Lung (tissue), 12 donors: ENCODE measurements around the gene ARSK. TPM values are rescaled to one million over a fixed set of nuclear protein-coding genes. Genes with fewer than 3 reads are reported as not detected.

Experiments
- ATAC-seq: fragments of 200-7000 bp; cut with Tn5 transposase; one replicate; pipeline ENCODE4 v1.9.1; 2020; ENCODE audit warnings: moderate number of reproducible peaks; ENCODE audit not compliant: insufficient read depth, low FRiP score
- DNase-seq, 3 donors: peaks; one replicate each; pipeline ENCODE4 v3.0.0-alpha.2; 2013 to 2017
- H3K27ac ChIP-seq, 2 donors: one replicate each; pipeline ENCODE4 v1.5.1; 2013; ENCODE audit warnings: mild to moderate bottlenecking in 2 of 2, moderate library complexity in 2 of 2, control low read depth in 1 of 2, inconsistent platforms in 1 of 2, low read depth in 1 of 2, low read length in 1 of 2
- H3K27me3 ChIP-seq, 3 donors: one replicate each; pipeline ENCODE4 v1.5.1; 2013; ENCODE audit warnings: low read length in 2 of 3; ENCODE audit not compliant: control insufficient read depth in 3 of 3, insufficient read depth in 3 of 3
- H3K36me3 ChIP-seq, 4 donors: one replicate each; pipeline ENCODE4 v1.5.1; 2013; ENCODE audit warnings: low read length in 4 of 4, mild to moderate bottlenecking in 1 of 4, moderate library complexity in 1 of 4; ENCODE audit not compliant: control insufficient read depth in 4 of 4, insufficient read depth in 4 of 4
- H3K4me1 ChIP-seq, 5 donors: one replicate each; pipeline ENCODE4 v1.5.1; 2013; ENCODE audit warnings: low read length in 5 of 5, mild to moderate bottlenecking in 2 of 5, moderate library complexity in 1 of 5; ENCODE audit not compliant: control insufficient read depth in 5 of 5, insufficient read depth in 5 of 5
- H3K4me3 ChIP-seq: one replicate; pipeline ENCODE4 v1.5.1; 2013; ENCODE audit warnings: mild to moderate bottlenecking, control low read depth, moderate library complexity
- H3K9ac ChIP-seq, 2 donors: one replicate each; pipeline ENCODE4 v1.5.1; 2013; ENCODE audit warnings: low read length in 2 of 2, control low read depth in 1 of 2; ENCODE audit not compliant: insufficient read depth in 1 of 2
- H3K9me3 ChIP-seq, 4 donors: one replicate each; pipeline ENCODE4 v1.5.1; 2013; ENCODE audit warnings: low read length in 3 of 4, mild to moderate bottlenecking in 1 of 4, moderate library complexity in 1 of 4; ENCODE audit not compliant: control insufficient read depth in 4 of 4, insufficient read depth in 3 of 4
- CTCF ChIP-seq: IDR thresholded peaks from 2 replicates; pipeline ENCODE4 v1.5.1; 2012; ENCODE audit warnings: mild to moderate bottlenecking; ENCODE audit errors: control extremely low read depth, extremely low read depth
- WGBS, 2 donors: extraction: QIAGEN DNeasy Blood & Tissue Kit; methylation state at CpG; one replicate each; pipeline ENCODE4 v1.1.7; 2013; 5-methylcytosine and 5-hydroxymethylcytosine counted together
- polyA plus RNA-seq, 2 donors: library from polyadenylated mRNA; stranded (reverse); fragments of 200-250 nt; gene quantifications; one replicate each; pipeline ENCODE4 v1.2.1, GENCODE V29; 2013
- total RNA-seq, 2 donors: library from RNA; depleted of rRNA in 1 of 2; stranded (reverse); fragments of >200 nt in 1 of 2; gene quantifications; one replicate each; pipeline ENCODE4 v1.2.1, GENCODE V29; 2014 to 2021
- donor health status: control.
- donor health status: control.
- donor health status: Bipolar disorder and iron deficiency.
- donor health status: healthy.
- donor health status: DM: yes; HTN: yes; CAD: no.

The ARSK gene
- total and polyA plus RNA-seq, 4 donors, result 2.6 to 10.5 (median 4.3) TPM

- H3K9me3 ChIP-seq, result no peaks in the 10 kb centered on the region
- no peak for ATAC-seq
- H3K27me3 ChIP-seq, result no peaks in the 10 kb centered on the region
- DNase-seq, result no peak
- H3K9ac ChIP-seq, result no peak overlapping the region
- no peak for TF ChIP-seq CTCF
- H3K4me1 ChIP-seq, result no peaks in the 10 kb centered on the region
- H3K27ac ChIP-seq, result no peak overlapping the region
- 86 to 93% methylated on average over 5 of the region's 5 CpGs for WGBS, 2 donors
- no peak overlapping the region for H3K4me3 ChIP-seq
- peaks cover 0 to 5% (median 0%) of the 10 kb centered on the region in 4 donors for H3K36me3 ChIP-seq
Measured at GRCh38 chr5:95591490-95591901, 36.6 kb downstream of the ARSK start.

GRCh38 chr5:95595289-95595931, 40.5 kb downstream of the ARSK start:
- no peak overlapping the region for H3K27ac ChIP-seq
- no peaks in the 10 kb centered on the region for H3K27me3 ChIP-seq
- no peak overlapping the region for H3K4me3 ChIP-seq
- H3K9me3 ChIP-seq, result no peaks in the 10 kb centered on the region
- DNase-seq (peak in 1 of 3 donors; percentile 3), ATAC-seq (no peak)
- WGBS, 2 donors, result 92 to 94% methylated on average over 3 of the region's 3 CpGs
- peaks cover 0 to 5% (median 0%) of the 10 kb centered on the region in 4 donors for H3K36me3 ChIP-seq
- H3K9ac ChIP-seq, result no peak overlapping the region
- H3K4me1 ChIP-seq, result no peaks in the 10 kb centered on the region
- no peak for TF ChIP-seq CTCF

- no peak for TF ChIP-seq CTCF
- Histone ChIP-seq H3K4me1 (peaks cover 0 to 2% (median 0%) of the 10 kb centered on the region in 5 donors), H3K36me3 (peaks cover 0 to 9% (median 4%) of the 10 kb centered on the region in 4 donors), H3K9ac (no peak overlapping the region), H3K27ac (no peak overlapping the region), H3K4me3 (no peak overlapping the region), H3K9me3 (no peaks in the 10 kb centered on the region), H3K27me3 (no peaks in the 10 kb centered on the region)
- DNase-seq, result no peak
- WGBS, 2 donors, result 90 to 96% methylated on average over 1 of the region's 1 CpG
- ATAC-seq, result no peak
Measured at GRCh38 chr5:95599252-95599651, 44.4 kb downstream of the ARSK start.

GRCh38 chr5:95600557-95600956, 45.7 kb downstream of the ARSK start:
- Histone ChIP-seq H3K27me3 (no peaks in the 10 kb centered on the region), H3K4me1 (peaks cover 0 to 2% (median 0%) of the 10 kb centered on the region in 5 donors), H3K9ac (no peak overlapping the region), H3K36me3 (peaks cover 0 to 9% (median 4%) of the 10 kb centered on the region in 4 donors), H3K27ac (no peak overlapping the region), H3K4me3 (no peak overlapping the region), H3K9me3 (no peaks in the 10 kb centered on the region)
- TF ChIP-seq CTCF, result no peak
- ATAC-seq, result no peak
- WGBS, 2 donors, result 90 to 97% methylated on average over 1 of the region's 1 CpG
- no peak for DNase-seq
